Dedifferentiated amniotic fluid mesenchymal stem cell (primary cell): ENCODE data around the gene OR5AK2.
A peak's percentile ranks its signal among the peaks of the same experiment; 100 is the strongest.
"Not testable (repeated sequence)": the region's sequence is repeated elsewhere in the genome, so short reads cannot be mapped to it uniquely, and the experiment has no call there.

Source experiments
- DNase-seq: peaks from one replicate; pipeline ENCODE4 v3.0.0-alpha.2; 2016; ENCODE audit errors: extremely low spot score

The OR5AK2 gene

GRCh38 chr11:56988614-56989013 is at the start of gene OR5AK2:
TSS of gene OR5AK2 (plus strand) at chr11:56988914. CDS start at chr11:56988914, 0 bp downstream.
- no peak for DNase-seq

GRCh38 chr11:56945526-56945925 is 43.2 kb upstream of the OR5AK2 start:
- not testable (repeated sequence) for DNase-seq

GRCh38 chr11:56948991-56949515 is 39.7 kb upstream of the OR5AK2 start:
- no peak for DNase-seq

- DNase-seq = peak; percentile 39
These were observed 38.2 kb upstream of the OR5AK2 start for GRCh38 chr11:56950510-56950909.

- DNase-seq = not testable (repeated sequence)
These were observed 34.8 kb upstream of the OR5AK2 start for GRCh38 chr11:56953907-56954306.

- DNase-seq = no peak
These were observed 27.1 kb upstream of the OR5AK2 start for GRCh38 chr11:56961609-56962008.

GRCh38 chr11:56967726-56968125 is 21.0 kb upstream of the OR5AK2 start:
- DNase-seq = no peak

- DNase-seq = no peak
These were observed 20.2 kb upstream of the OR5AK2 start for GRCh38 chr11:56968524-56968923.

GRCh38 chr11:56977314-56977713 is 11.4 kb upstream of the OR5AK2 start:
- no peak for DNase-seq

- DNase-seq = no peak
These were observed 2.0 kb downstream of the OR5AK2 start for GRCh38 chr11:56990702-56991101.

- no peak for DNase-seq
These were observed 5.8 kb downstream of the OR5AK2 start for GRCh38 chr11:56994532-56994931.

GRCh38 chr11:57001674-57002401 is 13.1 kb downstream of the OR5AK2 start:
- DNase-seq = no peak

- DNase-seq = no peak
These were observed 19.7 kb downstream of the OR5AK2 start for GRCh38 chr11:57008373-57008772.

- DNase-seq = no peak
These were observed 27.0 kb downstream of the OR5AK2 start for GRCh38 chr11:57015679-57016078.

GRCh38 chr11:57031556-57031955 is 42.8 kb downstream of the OR5AK2 start:
- DNase-seq = no peak
